Thyroid gland (tissue), 4 donors: ENCODE results near the gene FKBP14.

ENCODE experiments used
- CTCF ChIP-seq, 6 experiments: fragments of 200-600 bp in 3 of 6; fragments of 450-650 bp in 3 of 6; sonication (generic) in 3 of 6; IDR thresholded peaks; one replicate each; pipeline ENCODE4 v1.5.1; 2016 to 2019; ENCODE audit warnings: antibody characterized with exemption in 6 of 6, mild to moderate bottlenecking in 2 of 6, inconsistent platforms in 1 of 6, moderate library complexity in 1 of 6
- POLR2A ChIP-seq, 2 donors: fragments of 450-650 bp; IDR thresholded peaks; one replicate each; pipeline ENCODE4 v1.6.1; 2017; ENCODE audit warnings: antibody characterized with exemption in 2 of 2, mild to moderate bottlenecking in 2 of 2, moderate library complexity in 1 of 2

- TF ChIP-seq POLR2A (IDR thresholded peaks at IDR 0.05) (no peak), CTCF (IDR thresholded peaks at IDR 0.05) (no peak)
Observed at GRCh38 chr7:30040938-30041337, 14.4 kb upstream of the FKBP14 start.
